ENCODE data around the gene PDLIM5. TPM values are rescaled to one million over a fixed set of nuclear protein-coding genes. Genes with fewer than 3 reads are reported as not detected.

Gene PDLIM5
- total and polyA plus RNA-seq, 2 of the 8 experiments (the other 6 are each of a cell fraction or from before 2014, with no cell fraction given): 37.3 to 62.1 TPM

GRCh38 chr4:94451051-94451694, 569 bp upstream of the PDLIM5 start:
- H3K36me3 ChIP-seq (ENCODE audit: control insufficient read depth in 2 of 4, insufficient read depth in 4 of 4, low read length in 3 of 4): peaks cover 0 to 7% (median 0%) of the 10 kb centered on the region in 4 experiments; a peak in 1 of 8 replicates
- FAIRE-seq: peak; percentile 63
- no peak overlapping the region for H4K5ac ChIP-seq (ENCODE audit: insufficient read length, low read depth, low read length)
- H3K27me3 ChIP-seq (replicated peaks in 1 of 4; ENCODE audit: control insufficient read depth in 3 of 4, extremely low read depth in 1 of 4, insufficient read depth in 3 of 4, low read length in 3 of 4): peaks cover 0 to 3% (median 0%) of the 10 kb centered on the region in 4 experiments; a peak in 1 of 7 replicates
- H4K20me1 ChIP-seq (replicated peaks in 1 of 2; ENCODE audit: control insufficient read depth in 1 of 2, insufficient read depth in 2 of 2, low read length in 2 of 2): no peaks in the 10 kb centered on the region
- 0 out of 2 replicates have a peak, but pooled peaks have one; percentile 5 for TF ChIP-seq TCF12 (IDR thresholded peaks at IDR 0.05; ENCODE audit: low read depth, low read length)
- no peak for TF ChIP-seq SIN3A (conservative IDR thresholded peaks at IDR 0.05 in 1 of 2, IDR thresholded peaks at IDR 0.05 in 1 of 2; ENCODE audit: low read depth in 1 of 2, low read length in 2 of 2)
- H3K9me3 ChIP-seq (ENCODE audit: insufficient read depth in 2 of 2, low read depth in 1 of 2, low read length in 1 of 2): no peaks in the 10 kb centered on the region
- 27% methylated on average over 15 of the region's 16 CpGs; no CpG with 5 or more reads in 1 of the 2 experiments for WGBS, 2 experiments (ENCODE audit: extremely low coverage in 1 of 2, insufficient coverage in 1 of 2, insufficient read length in 1 of 2, insufficient replicate concordance in 2 of 2, low coverage in 1 of 2, low lambda C conversion rate in 2 of 2, missing lambda C conversion rate in 1 of 2)
- no peak overlapping the region for H4K8ac ChIP-seq (ENCODE audit: extremely low read depth, insufficient read depth, low read length)
- peaks cover 0 to 8% (median 4%) of the 10 kb centered on the region in 4 experiments; a peak in 6 of 7 replicates for H3K4me1 ChIP-seq (replicated peaks in 1 of 4; ENCODE audit: control insufficient read depth in 3 of 4, insufficient read depth in 4 of 4, low read length in 3 of 4)
- H4K91ac ChIP-seq (replicated peaks; ENCODE audit: insufficient read length, low read length): no peak overlapping the region
- no peak overlapping the region for H3K4ac ChIP-seq (replicated peaks; ENCODE audit: insufficient read length, low read depth, low read length)
- no peak overlapping the region for H2BK5ac ChIP-seq (ENCODE audit: low read depth, low read length)
- peak overlapping the region; percentile 43 to 91 (median 60); a peak in 7 of 8 replicates for H3K4me3 ChIP-seq (ENCODE audit: extremely low read depth in 1 of 4, insufficient read depth in 2 of 4, low read depth in 3 of 4, low read length in 4 of 4)
- H3K23ac ChIP-seq (ENCODE audit: insufficient read length): no peak overlapping the region
- ChIA-PET POLR2A (ENCODE audit: partially characterized antibody) (interaction anchor here (0.7 to 3.6 kb wide), 6 partner anchors 8 to 85 kb away, joined by 4 to 11 read pairs (median 6); no protein-coding TSS in a partner anchor), CTCF (ENCODE audit: partially characterized antibody) (interaction anchor here (0.8 to 2.6 kb wide), 5 partner anchors 9 to 463 kb away, joined by 3 to 6 read pairs (median 3); no protein-coding TSS in a partner anchor)
- no peak overlapping the region for H2BK15ac ChIP-seq (ENCODE audit: low read length)
- no peak overlapping the region for H3K56ac ChIP-seq (replicated peaks; ENCODE audit: insufficient read length, low read depth, low read length)
- peaks cover 8% of the 10 kb centered on the region for H3K23me2 ChIP-seq (ENCODE audit: low read depth, low read length)
- H3K27ac ChIP-seq (ENCODE audit: low read depth, low read length): no peak overlapping the region
- peak overlapping the region; percentile 85 for H2AFZ ChIP-seq (ENCODE audit: low read length)
- no peak overlapping the region for H2BK20ac ChIP-seq (ENCODE audit: low read length)
- DNase-seq (ENCODE audit: low read depth in 1 of 2, low spot score in 2 of 2): no peak
- H2AK5ac ChIP-seq (ENCODE audit: low read depth, low read length): no peak overlapping the region
- H3K79me2 ChIP-seq (ENCODE audit: control insufficient read depth in 1 of 2, insufficient read depth in 2 of 2, low read length in 2 of 2): peaks cover 0 to 31% of the 10 kb centered on the region in 2 experiments; a peak in 2 of 4 replicates
- peak overlapping the region; percentile 75 to 90 for H3K4me2 ChIP-seq (ENCODE audit: insufficient read depth in 1 of 2, low read depth in 2 of 2, low read length in 2 of 2)
- H2BK12ac ChIP-seq (ENCODE audit: low read depth, low read length): no peak overlapping the region; the same call in 1 of the 2 replicates
- H3K14ac ChIP-seq (ENCODE audit: insufficient read length): no peak overlapping the region
- no peak overlapping the region for H2BK120ac ChIP-seq (replicated peaks; ENCODE audit: low read depth, low read length)
- H3K18ac ChIP-seq (ENCODE audit: extremely low read depth, low read length): no peak overlapping the region
- no peaks in the 10 kb centered on the region for H3K79me1 ChIP-seq (ENCODE audit: low read depth, low read length)
- peak overlapping the region in 2 of 4 experiments; percentile 2 to 37; a peak in 2 of 7 replicates for H3K9ac ChIP-seq (replicated peaks in 1 of 4; ENCODE audit: extremely low read depth in 1 of 4, low read depth in 3 of 4, low read length in 3 of 4)

All from H1 (cell line).